ENCODE data around the gene CLMP. TPM values are rescaled to one million over a fixed set of nuclear protein-coding genes. Genes with fewer than 3 reads are reported as not detected.

Gene CLMP
- polyA plus RNA-seq, 2 of the 4 experiments (the other 2 are of a cell fraction) = 15.7 to 17.1 TPM

GRCh38 chr11:123122852-123123251 lies 72.2 kb downstream of the CLMP start:
- peaks cover 29% of the 10 kb centered on the region for H3K4me1 ChIP-seq
- ChIA-PET POLR2A (interaction anchor here (0.9 kb wide), 1 partner anchor 61 kb away, joined by 3 read pairs; the partner anchor contains the start of gene HSPA8), CTCF (interaction anchor here (0.6 to 3.7 kb wide), 7 partner anchors 12 to 139 kb away, joined by 3 to 18 read pairs (median 5); no protein-coding TSS in a partner anchor)
- H3K9me3 ChIP-seq = no peaks in the 10 kb centered on the region
- FAIRE-seq = no peak
- TF ChIP-seq, protein P1, sequence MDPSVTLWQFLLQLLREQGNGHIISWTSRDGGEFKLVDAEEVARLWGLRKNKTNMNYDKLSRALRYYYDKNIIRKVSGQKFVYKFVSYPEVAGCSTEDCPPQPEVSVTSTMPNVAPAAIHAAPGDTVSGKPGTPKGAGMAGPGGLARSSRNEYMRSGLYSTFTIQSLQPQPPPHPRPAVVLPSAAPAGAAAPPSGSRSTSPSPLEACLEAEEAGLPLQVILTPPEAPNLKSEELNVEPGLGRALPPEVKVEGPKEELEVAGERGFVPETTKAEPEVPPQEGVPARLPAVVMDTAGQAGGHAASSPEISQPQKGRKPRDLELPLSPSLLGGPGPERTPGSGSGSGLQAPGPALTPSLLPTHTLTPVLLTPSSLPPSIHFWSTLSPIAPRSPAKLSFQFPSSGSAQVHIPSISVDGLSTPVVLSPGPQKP (IDR thresholded peaks at IDR 0.05; ENCODE audit: low read depth, low read length) = no peak
- no peak for TF ChIP-seq PHF8 (IDR thresholded peaks at IDR 0.05; ENCODE audit: borderline replicate concordance, low read depth)
- TF ChIP-seq, protein P2, sequence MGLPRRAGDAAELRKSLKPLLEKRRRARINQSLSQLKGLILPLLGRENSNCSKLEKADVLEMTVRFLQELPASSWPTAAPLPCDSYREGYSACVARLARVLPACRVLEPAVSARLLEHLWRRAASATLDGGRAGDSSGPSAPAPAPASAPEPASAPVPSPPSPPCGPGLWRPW (IDR thresholded peaks at IDR 0.05) = no peak
- no peak for TF ChIP-seq FOXS1 (CRISPR knock-in tag; IDR thresholded peaks at IDR 0.05)
- no peak for TF ChIP-seq CBX8 (IDR thresholded peaks at IDR 0.05)
- no peak for TF ChIP-seq ATOH8 (CRISPR knock-in tag; IDR thresholded peaks at IDR 0.05; ENCODE audit: low read depth)
- no peak for TF ChIP-seq TP53 (CRISPR knock-in tag; IDR thresholded peaks at IDR 0.05)
- no peak for TF ChIP-seq HDAC2 (IDR thresholded peaks at IDR 0.05)
- no peak for DNase-seq (ENCODE audit: low read depth in 1 of 2, low spot score in 1 of 2)
- peak overlapping the region; percentile 77 to 78 for H3K27ac ChIP-seq
- no peak for ATAC-seq
- H3K4me3 ChIP-seq = no peak overlapping the region
- peak overlapping the region; percentile 60 for H3K4me2 ChIP-seq
- 79% methylated on average over 7 of the region's 7 CpGs for WGBS (ENCODE audit: missing lambda C conversion rate)

GRCh38 chr11:123122341-123122740 lies 72.7 kb downstream of the CLMP start:
- H3K4me3 ChIP-seq = no peak overlapping the region
- peak; percentile 70 to 74; a peak in 4 of 6 replicates for ATAC-seq
- no peak for FAIRE-seq
- peak overlapping the region; percentile 77 to 78 for H3K27ac ChIP-seq
- peak in 1 of 2 experiments; percentile 50 for DNase-seq (ENCODE audit: low read depth in 1 of 2, low spot score in 1 of 2)
- H3K4me2 ChIP-seq = peak overlapping the region; percentile 60
- TF ChIP-seq KDM1A (IDR thresholded peaks at IDR 0.05; ENCODE audit: low read depth) (no peak), CEBPB (IDR thresholded peaks at IDR 0.05) (peak; percentile 68 to 83), RAD21 (conservative IDR thresholded peaks at IDR 0.05 in 1 of 2, IDR thresholded peaks at IDR 0.05 in 1 of 2) (no peak), EHF (CRISPR knock-in tag; IDR thresholded peaks at IDR 0.05) (no peak), ZFP36 (IDR thresholded peaks at IDR 0.05; ENCODE audit: borderline replicate concordance, partially characterized antibody) (no peak), HOXB5 (CRISPR knock-in tag; IDR thresholded peaks at IDR 0.05) (no peak), CBX2 (IDR thresholded peaks at IDR 0.05; ENCODE audit: borderline replicate concordance, low read depth) (no peak)
- no peaks in the 10 kb centered on the region for H3K9me3 ChIP-seq
- WGBS (ENCODE audit: missing lambda C conversion rate) = 26% methylated on average over 8 of the region's 8 CpGs
- ChIA-PET CTCF (interaction anchor here (1.4 to 3.7 kb wide), 5 partner anchors 11 to 139 kb away, joined by 4 to 18 read pairs (median 6); no protein-coding TSS in a partner anchor), POLR2A (interaction anchor here (0.9 kb wide), 1 partner anchor 60 kb away, joined by 3 read pairs; the partner anchor contains the start of gene HSPA8)
- peaks cover 31% of the 10 kb centered on the region for H3K4me1 ChIP-seq

DNA sequence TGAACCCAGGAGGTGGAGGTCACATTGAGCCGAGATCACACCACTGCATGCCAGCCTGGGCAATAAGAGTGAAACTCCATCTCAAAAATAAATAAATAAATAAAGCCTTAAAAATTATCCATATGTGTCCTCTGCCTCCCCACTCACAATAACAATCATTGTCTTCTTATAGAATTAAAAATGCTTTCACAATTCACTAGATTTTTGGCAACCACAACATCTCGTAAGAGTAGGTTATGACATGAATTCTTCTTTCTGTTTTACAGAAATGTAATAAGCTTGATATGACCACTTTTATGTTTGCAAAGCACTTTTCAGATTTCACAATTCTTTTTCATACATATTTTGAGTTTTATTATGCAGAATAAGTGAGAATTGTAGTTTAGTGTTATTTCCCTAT lies 78.6 kb downstream of the CLMP start:
- Histone ChIP-seq H3K27ac (peak overlapping the region in 1 of 2 experiments; percentile 43; a peak in 2 of 6 replicates), H3K4me2 (no peak overlapping the region), H3K9me3 (no peaks in the 10 kb centered on the region), H3K4me1 (peaks cover 17% of the 10 kb centered on the region), H3K4me3 (no peak overlapping the region)
- ChIA-PET POLR2A (no interaction called here), CTCF (interaction anchor here (1.0 to 3.4 kb wide), 2 partner anchors 130 to 145 kb away, joined by 3 to 21 read pairs; no protein-coding TSS in a partner anchor)
- ATAC-seq = no peak
- DNase-seq (ENCODE audit: low read depth in 1 of 2, low spot score in 1 of 2) = no peak
- TF ChIP-seq FOSB (CRISPR knock-in tag; IDR thresholded peaks at IDR 0.05) (no peak), TP53 (CRISPR knock-in tag; IDR thresholded peaks at IDR 0.05) (no peak), MAFK (IDR thresholded peaks at IDR 0.05; ENCODE audit: partially characterized antibody) (no peak), HMGXB4 (CRISPR knock-in tag; IDR thresholded peaks at IDR 0.05; ENCODE audit: borderline replicate concordance) (no peak), RCOR1 (IDR thresholded peaks at IDR 0.05; ENCODE audit: low read depth, low read length) (no peak), CHD4 (IDR thresholded peaks at IDR 0.05; ENCODE audit: borderline replicate concordance) (no peak), POLR2AphosphoS2 (conservative IDR thresholded peaks at IDR 0.05; ENCODE audit: low read length) (no peak), SMC3 (IDR thresholded peaks at IDR 0.05) (no peak), CHD2 (IDR thresholded peaks at IDR 0.05; ENCODE audit: low read length, partially characterized antibody) (no peak), RFX5 (IDR thresholded peaks at IDR 0.05) (no peak), BHLHE40 (IDR thresholded peaks at IDR 0.05; ENCODE audit: low read depth, low read length) (no peak)
- TF ChIP-seq, protein P1 (IDR thresholded peaks at IDR 0.05; ENCODE audit: low read depth, low read length) = no peak
- no peak for FAIRE-seq
- 90% methylated on average over 2 of the region's 2 CpGs for WGBS (ENCODE audit: missing lambda C conversion rate)
